Suprapubic skin (tissue), 4 donors: ENCODE data around the gene GPC1.

ENCODE experiments used
- POLR2A ChIP-seq, 2 donors: fragments of 450-650 bp; IDR thresholded peaks; one replicate each; pipeline ENCODE4 v1.6.1; 2017; ENCODE audit warnings: antibody characterized with exemption in 2 of 2, mild to moderate bottlenecking in 2 of 2, moderate library complexity in 2 of 2
- POLR2AphosphoS5 ChIP-seq, 3 donors: sonication (generic); formaldehyde crosslinking; IDR thresholded peaks; one replicate each; pipeline ENCODE4 v1.6.1; 2017; ENCODE audit warnings: antibody characterized with exemption in 3 of 3
- TF ChIP-seq, protein P1 (sequence below), 2 donors: fragments of 200-600 bp in 1 of 2; fragments of 450-650 bp in 1 of 2; sonication (generic) in 1 of 2; IDR thresholded peaks; one replicate each; pipeline ENCODE4 v1.5.1; 2016 to 2019; ENCODE audit warnings: antibody characterized with exemption in 2 of 2, mild to moderate bottlenecking in 1 of 2, moderate library complexity in 1 of 2

GRCh38 chr2:240469239-240469636, 33.8 kb downstream of the GPC1 start:
- TF ChIP-seq, protein P1, sequence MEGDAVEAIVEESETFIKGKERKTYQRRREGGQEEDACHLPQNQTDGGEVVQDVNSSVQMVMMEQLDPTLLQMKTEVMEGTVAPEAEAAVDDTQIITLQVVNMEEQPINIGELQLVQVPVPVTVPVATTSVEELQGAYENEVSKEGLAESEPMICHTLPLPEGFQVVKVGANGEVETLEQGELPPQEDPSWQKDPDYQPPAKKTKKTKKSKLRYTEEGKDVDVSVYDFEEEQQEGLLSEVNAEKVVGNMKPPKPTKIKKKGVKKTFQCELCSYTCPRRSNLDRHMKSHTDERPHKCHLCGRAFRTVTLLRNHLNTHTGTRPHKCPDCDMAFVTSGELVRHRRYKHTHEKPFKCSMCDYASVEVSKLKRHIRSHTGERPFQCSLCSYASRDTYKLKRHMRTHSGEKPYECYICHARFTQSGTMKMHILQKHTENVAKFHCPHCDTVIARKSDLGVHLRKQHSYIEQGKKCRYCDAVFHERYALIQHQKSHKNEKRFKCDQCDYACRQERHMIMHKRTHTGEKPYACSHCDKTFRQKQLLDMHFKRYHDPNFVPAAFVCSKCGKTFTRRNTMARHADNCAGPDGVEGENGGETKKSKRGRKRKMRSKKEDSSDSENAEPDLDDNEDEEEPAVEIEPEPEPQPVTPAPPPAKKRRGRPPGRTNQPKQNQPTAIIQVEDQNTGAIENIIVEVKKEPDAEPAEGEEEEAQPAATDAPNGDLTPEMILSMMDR (IDR thresholded peaks at IDR 0.05), result no peak
- TF ChIP-seq POLR2A (IDR thresholded peaks at IDR 0.05), result no peak
- TF ChIP-seq POLR2AphosphoS5 (IDR thresholded peaks at IDR 0.05), result no peak
